LNCaP clone FGC (cell line): ENCODE measurements around the gene PROM2.
"Not testable (repeated sequence)": the region's sequence is repeated elsewhere in the genome, so short reads cannot be mapped to it uniquely, and the experiment has no call there.

Source experiments
- DNase-seq: peaks from one replicate; pipeline ENCODE4 v3.0.0-alpha.2; 2011; ENCODE audit warnings: low read depth
- H3K4me3 ChIP-seq: 2 replicates; pipeline ENCODE4 v1.5.1; 2011; ENCODE audit warnings: mild to moderate bottlenecking, low read depth, low read length, control low read depth
- CTCF ChIP-seq: IDR thresholded peaks from 2 replicates; pipeline ENCODE4 v1.5.1; 2012; ENCODE audit warnings: mild to moderate bottlenecking; ENCODE audit not compliant: control insufficient read depth, insufficient read depth; ENCODE audit errors: extremely low read depth

PROM2 gene

GRCh38 chr2:95269036-95269680 is 5.1 kb upstream of the PROM2 start:
- H3K4me3 ChIP-seq = no peak overlapping the region
- no peak for DNase-seq
- TF ChIP-seq CTCF = no peak

- not testable (repeated sequence) for H3K4me3 ChIP-seq, DNase-seq
Measured at GRCh38 chr2:95269745-95270144, 4.5 kb upstream of the PROM2 start.

- no peak for TF ChIP-seq CTCF
- H3K4me3 ChIP-seq = no peak overlapping the region
- no peak for DNase-seq
Measured at GRCh38 chr2:95270541-95271081, 3.6 kb upstream of the PROM2 start.

- no peak overlapping the region for H3K4me3 ChIP-seq
- no peak for TF ChIP-seq CTCF
- no peak for DNase-seq
Measured at GRCh38 chr2:95271381-95271971, 2.8 kb upstream of the PROM2 start.

GRCh38 chr2:95272299-95272751 is 1.9 kb upstream of the PROM2 start:
- DNase-seq = no peak
- no peak overlapping the region for H3K4me3 ChIP-seq
- no peak for TF ChIP-seq CTCF

- no peak for DNase-seq
- TF ChIP-seq CTCF = no peak
- no peak overlapping the region for H3K4me3 ChIP-seq
Measured at GRCh38 chr2:95272781-95273180, 1.5 kb upstream of the PROM2 start.

GRCh38 chr2:95273566-95274290 is 521 bp upstream of the PROM2 start:
- no peak for DNase-seq
- TF ChIP-seq CTCF = no peak
- peak overlapping the region; percentile 84 for H3K4me3 ChIP-seq
